OCI-LY1 (cell line): ENCODE measurements around the gene ITPRIPL2.

Experiments
- CTCF ChIP-seq: fragments of 200-600 bp; sonication (generic), shearing (Covaris generic); IDR thresholded peaks from 2 replicates; pipeline ENCODE4 v1.5.1; 2017; ENCODE audit warnings: mild to moderate bottlenecking, antibody characterized with exemption, low read length, moderate library complexity, mixed read lengths
- EZH2 ChIP-seq: fragments of 200-600 bp; sonication (generic), shearing (Covaris generic); IDR thresholded peaks from 2 replicates; pipeline ENCODE4 v1.8.0; 2017; ENCODE audit warnings: borderline replicate concordance, mixed run types, mild to moderate bottlenecking, antibody characterized with exemption, low read length, moderate library complexity, mixed read lengths

- TF ChIP-seq CTCF (no peak), EZH2 (no peak)
Measured at GRCh38 chr16:19119564-19119963, 5.8 kb downstream of the ITPRIPL2 start.
